Epidermal melanocyte (primary cell): ENCODE data around the gene PARVB.

Experiments used
- DNase-seq: peaks from one replicate; pipeline ENCODE4 v3.0.0; 2011; ENCODE audit warnings: low spot score; ENCODE audit not compliant: insufficient read length

The PARVB gene

DNA sequence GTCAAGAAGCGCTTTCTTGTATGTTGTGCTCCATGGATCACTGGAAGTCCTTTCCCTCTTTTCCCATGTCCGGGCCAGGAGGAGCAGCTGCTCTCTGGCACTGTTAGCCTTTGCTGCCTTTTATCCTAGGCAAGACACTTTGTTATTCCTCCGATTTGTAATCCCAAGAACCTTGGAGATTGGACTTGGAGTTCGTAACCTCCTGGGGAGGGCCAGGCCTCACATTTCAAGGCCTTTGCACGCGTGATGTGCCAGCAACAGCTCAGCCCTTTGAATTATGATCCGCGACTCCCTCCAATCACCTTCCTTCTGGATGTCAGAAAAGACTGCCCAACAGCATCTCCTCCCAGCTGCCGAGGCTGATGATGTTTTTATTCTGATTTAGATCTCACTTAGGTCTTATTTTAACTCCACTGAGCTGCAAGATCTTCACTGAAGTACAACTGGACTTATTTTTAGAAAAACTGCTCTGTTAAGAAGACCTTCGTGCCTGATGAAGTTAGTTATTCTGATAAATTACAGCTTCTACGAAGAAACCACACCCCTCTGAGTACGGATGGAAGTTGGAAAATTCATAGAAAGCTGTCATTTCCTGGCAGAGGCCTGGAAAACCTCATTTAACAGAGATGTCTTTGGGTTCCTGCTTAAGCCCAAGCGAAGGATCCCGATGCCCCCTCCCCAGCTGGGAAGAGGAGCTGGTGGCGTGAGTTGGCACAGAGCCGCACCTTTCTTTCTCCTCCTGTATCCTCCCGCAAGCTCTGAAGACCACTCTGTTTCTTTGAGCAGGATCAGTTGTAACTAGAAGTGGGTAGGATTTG is 62.4 kb downstream of the PARVB start:
- no peak for DNase-seq

DNA sequence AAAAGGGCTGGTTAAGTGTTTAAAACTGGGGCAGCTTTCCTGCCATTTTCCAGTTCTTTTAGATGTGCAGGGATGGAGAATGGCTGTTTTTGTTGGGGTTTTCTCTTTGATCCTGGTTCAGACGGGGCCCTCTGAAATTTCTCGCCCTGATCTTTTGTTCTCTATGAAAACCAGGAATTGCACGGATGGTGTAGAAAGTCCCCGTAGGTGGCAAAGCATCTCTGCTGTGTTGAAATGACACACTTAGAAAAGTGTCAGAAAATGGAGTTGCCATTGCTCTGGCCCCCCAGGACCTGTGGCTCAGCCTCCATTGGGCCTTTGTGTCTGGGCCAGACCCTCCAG is 63.0 kb downstream of the PARVB start:
- no peak for DNase-seq

DNA sequence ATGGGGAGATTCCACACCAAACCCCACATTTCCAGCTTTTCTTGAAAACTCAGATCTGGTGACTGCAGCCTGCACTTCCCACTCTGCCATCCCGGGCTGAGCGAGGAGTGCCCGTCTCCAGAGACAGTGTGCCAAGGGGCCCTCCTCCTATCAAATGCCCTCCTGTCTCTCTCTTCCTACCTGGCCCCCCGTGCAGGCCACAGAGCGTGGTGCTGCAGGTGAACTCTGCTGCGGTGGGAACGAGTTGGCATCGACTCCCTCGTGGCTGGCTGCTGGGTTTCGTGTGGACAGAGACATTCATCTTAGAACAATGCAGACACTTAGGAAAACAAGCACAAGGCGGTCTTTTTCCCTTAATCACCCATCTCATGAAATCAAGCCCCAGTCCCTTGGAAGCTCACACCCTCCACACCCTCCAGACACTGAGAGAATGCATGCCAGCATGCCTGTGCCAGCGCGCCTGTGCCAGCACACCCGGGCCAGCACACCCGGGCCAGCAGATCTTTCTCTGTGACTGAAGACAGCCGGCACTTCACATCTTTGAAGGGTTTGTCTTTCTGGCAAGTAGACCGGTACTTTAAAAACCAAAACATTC is 65.0 kb downstream of the PARVB start:
- DNase-seq: peak; percentile 33

DNA sequence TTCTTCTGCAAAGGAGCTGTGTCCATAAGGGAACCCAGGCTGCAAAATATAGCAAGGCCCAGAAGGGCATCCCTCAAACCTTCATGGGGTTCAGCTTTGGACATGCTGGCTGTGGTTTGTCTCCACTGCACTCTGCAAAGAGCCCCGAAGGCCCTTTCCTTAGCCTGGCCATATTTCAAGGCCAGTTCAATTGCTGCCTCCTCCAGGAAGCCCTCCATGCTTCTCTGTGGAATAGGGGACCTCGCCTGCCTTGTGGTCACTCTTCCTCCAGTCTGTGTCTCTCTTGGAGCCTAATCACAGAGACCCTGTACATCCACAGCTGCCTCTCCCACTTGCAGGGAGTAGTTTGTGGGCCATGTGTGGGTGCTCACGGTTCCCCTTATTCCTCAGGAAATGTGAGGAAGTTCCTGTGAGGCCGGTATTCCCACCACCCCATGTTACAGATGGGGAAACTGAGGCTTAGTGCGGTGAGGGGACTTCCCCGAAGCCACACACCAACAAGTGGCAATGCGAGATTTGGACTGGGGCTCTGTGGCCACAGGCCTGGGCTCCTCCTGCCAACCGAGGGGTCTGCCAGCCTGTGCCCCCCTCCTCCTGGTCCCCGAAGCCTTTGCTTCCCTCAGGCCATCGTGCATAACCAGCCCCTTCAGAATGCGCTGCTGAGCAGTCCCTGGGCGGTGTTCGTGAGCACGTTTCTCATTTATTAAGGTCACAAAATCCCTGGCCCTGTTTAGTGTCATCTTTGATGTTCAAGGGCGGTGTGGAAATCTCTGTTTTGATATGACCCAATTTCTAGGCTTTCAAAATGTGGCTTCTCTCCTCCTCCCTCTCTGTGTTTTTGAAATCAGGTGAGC is 65.8 kb downstream of the PARVB start:
- no peak for DNase-seq

DNA sequence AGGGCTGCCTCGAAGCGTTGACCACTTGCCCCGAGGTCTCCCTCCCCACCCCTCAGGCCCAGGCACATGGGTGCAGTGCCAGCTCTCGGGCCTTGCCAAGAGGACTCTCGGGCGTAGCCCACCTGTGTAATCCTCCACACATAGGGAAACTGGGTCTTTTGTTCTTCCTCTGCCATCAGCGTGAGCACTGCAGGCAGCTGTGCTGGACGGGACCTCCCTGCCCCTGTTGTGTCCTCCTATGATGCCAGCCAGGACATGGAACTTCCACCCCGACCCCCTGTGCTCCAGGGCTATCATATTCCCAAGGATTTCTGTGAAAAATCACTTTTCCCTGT is 66.4 kb downstream of the PARVB start:
- no peak for DNase-seq

DNA sequence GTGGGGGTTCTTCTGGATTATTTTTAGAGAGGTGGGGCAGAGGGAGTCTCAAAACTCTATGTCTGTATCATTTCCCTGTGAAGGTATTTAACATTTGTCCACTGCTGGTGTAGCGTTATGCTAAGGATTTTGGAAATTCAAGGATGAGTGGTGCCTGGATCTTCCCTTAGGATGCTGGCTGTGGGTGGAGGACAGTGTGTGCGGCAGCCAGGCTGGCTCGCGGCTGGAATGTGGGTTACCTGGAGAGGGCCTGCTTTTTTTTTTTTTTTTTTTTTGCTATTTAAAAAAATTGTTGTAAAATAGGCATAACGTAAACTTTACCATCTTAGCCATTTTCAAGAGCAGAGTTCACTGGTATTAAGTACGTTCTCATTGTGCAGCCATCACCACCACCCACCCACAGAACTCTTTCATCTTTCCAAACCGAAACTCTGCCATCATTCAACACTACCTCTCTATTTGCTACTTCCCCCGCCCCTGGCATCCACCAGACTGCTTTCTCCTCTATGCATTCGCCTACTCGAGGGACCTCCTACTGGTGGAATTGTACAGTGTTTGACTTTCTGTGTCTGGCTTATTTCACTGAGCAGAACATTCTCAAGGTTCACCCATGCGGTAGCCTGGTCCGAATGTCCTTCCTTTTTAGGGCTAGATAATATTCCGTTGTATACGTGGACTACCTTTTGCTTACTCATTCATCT is 67.1 kb downstream of the PARVB start:
- DNase-seq: no peak

DNA sequence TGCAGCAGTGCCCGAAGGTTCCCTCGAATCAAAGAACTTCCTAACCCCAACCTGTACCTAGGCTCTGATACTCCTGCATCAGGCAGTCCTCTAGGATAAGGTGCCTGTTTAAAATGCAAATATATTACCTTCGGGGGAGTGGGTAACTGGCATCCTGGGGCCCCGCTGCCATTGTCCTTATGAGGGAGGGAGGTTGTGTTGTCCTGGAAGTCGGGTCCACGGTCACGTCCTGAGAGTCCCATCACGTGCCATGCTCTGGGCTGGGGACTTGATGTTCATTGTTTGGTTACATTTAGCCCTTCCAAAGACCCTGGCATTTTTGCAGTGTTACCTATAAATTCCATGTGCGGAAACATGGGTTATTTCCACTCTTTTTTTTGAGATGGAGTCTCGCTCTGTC is 67.6 kb downstream of the PARVB start:
- DNase-seq: no peak

DNA sequence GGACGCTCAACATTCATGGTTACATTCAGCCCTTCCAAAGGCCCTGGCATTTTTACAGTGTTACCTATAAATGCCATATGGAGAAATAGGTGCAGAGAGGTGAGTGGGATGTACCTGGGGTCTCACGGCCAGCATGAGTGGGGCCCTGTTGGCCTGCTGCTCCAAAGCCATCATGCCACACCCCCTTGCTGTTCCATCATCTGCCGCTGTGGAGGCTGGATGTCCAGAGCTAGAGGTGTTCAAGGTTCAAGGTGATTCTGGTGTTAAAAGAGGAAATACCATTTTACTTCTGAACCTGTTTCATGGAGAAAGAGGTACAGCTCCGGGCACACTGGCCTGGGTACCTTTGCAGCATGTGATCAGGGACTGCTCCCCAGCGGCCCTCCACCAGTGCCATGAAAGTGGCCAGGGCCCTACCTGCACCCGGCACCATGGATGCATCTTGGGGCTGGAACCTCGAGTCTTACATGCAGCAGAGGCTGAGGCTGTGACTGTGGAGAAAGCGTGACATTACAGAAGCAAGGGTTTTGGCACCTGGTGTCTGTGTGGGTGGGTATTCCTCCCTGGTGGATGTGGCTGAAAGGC is 68.6 kb downstream of the PARVB start:
- no peak for DNase-seq

DNA sequence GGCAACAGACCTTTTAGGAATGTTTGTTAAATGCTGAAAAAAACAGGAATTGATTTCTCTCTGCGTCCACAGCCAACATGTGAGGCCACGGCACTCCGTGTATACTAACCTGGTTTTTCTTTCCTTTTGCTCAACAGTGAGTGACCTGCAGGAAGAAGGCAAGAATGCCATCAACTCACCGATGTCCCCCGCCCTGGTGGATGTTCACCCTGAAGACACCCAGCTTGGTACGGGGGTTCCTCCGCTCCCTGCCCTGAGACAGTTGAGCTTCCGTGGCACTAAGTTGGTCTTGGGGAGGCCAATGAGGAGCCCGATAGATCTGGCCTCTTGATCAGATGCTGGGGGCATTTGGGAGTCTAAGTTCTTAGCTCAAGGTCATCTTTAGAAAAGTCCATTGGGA is 69.7 kb downstream of the PARVB start:
- no peak for DNase-seq

DNA sequence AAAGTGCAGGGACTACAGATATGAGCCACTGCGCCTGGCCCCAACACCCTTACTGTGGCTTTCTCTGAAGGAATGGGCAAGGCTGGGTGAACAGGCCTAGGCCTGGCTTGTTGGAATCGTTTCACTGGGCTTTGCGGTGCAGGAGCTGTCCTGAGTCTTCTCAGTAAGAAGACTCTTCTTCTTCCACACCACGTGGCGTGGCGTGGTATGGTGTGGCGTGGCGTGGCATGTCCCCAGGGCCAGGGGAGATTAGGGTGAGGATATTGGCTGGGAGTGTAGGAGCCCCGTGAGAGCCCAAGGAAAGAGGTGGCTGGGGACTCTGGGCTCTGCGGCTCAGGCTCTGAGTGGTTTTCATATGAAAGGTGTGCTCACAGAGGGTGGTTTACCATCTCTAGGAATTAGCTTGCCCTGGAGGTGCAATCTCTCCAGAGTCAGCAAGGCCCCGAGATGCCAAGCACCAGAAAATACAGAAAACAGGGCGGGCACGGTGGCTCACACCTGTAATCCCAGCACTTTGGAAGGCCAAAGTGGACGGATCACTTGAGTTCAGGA is 70.7 kb downstream of the PARVB start:
- DNase-seq: no peak

DNA sequence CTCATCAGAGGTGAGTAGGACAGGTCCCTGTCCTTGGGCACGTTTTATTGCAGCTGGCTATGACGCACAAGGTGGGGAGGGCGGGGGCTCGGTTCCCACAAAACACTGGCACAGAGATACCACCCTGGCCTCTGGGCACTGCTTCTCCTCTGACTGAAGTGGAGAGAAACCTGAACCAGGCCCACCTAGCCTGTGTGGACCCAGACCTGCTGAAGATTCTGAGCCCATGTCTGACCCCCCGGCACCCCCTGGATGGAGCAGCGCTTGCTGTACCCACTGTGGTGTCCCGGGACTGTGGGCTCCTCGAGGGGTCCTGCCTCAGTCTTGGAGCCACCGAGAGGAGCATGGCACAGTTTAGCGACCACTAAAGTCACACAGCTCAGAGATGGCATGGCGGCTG is 72.6 kb downstream of the PARVB start:
- no peak for DNase-seq

DNA sequence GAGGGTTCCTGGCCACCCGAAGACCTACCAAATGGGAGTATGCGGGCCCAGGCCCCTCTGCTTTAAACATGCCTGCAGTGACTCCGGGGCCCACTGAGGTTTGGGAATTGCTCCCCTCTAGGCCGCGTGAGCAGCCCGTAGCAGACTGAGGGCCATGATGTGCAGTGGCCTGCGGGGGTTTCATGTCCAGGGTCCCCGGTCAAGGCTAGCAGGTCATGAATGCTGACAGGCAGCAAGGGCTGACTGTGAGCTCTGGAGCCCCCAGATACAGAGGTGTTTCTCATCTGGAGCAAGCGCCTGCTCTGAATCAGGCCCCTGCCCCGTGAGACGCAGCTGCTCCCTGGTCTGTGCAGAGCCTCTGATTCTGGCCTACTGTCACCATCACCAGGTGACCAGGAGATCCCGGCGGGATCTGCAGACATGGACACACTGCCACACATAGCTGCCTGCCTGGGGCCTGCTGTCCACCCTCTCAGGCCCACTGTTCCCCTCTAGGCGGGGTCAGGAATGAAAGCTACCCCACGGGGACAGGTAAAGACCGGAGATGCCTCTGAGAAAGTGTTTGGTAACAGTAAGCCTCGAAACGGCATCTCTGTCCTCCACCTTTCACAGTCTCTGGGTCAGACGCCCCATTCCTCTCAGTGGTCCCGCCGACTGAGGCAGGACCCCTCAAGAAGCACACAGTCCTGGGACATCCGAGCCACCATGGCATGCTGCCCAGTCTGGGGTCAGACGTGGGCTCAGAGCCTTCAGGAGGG is 73.3 kb downstream of the PARVB start:
- no peak for DNase-seq

DNA sequence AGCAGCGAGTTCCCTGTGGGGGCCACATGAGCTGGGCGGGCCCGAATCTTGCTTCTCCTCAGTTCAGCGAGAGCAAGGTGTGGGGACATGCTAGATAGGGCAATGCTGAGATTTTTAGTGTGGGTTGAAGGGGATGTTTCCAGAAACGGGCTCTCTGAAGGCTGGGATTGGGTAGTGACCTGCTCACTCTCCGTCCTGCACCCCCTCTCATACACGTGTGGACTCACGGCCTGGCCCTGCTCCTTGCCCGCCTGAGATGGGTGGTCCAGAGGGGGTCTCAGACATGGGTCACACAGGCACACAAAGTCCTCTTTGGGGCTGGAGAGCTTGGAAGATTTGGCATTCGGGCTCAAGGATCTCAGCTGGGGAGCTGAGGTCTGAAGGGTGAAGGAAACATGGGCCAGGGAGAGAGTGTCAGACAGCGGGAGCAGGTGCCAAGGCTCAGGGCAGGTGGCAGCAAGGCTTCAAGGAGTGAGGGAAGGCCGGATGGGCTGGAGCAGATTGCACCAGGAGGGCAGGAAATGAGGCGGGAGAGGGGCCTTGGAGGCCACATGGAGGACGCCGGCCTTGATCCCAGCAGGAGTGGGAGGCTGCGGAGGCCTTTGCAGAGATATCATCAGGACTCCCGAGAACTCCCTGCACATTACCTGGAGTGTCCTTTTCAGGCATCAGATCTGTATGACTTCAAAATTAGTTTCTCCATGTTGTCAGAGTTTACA is 74.1 kb downstream of the PARVB start:
- no peak for DNase-seq

DNA sequence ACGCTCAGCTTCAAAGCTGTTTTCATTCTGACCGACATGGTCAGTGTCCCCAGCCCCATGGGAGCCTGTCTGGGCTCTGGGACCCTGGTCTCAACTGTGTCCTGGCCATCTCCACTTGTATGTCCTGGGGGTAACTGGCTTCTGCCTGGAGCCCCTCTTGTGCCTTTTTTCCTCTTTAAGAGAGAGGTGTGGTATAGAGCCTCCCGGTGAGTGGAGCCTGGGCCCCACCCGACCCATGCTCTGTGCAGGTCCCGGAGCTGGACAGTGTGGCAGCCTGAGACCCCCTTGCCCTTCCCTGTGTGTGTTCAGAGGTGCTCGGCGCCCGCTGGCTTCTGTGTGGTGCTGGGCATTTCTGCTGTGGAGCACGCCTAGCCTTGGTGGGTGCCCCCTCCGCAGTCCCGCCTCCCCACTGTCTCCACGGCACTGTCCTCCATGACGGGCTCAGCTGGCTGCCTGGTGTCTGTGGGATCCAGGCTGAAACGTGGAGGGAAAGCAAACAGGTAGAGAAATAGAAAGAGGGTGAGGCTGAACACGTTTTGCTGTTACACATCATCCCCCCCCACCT is 74.9 kb downstream of the PARVB start:
- no peak for DNase-seq

DNA sequence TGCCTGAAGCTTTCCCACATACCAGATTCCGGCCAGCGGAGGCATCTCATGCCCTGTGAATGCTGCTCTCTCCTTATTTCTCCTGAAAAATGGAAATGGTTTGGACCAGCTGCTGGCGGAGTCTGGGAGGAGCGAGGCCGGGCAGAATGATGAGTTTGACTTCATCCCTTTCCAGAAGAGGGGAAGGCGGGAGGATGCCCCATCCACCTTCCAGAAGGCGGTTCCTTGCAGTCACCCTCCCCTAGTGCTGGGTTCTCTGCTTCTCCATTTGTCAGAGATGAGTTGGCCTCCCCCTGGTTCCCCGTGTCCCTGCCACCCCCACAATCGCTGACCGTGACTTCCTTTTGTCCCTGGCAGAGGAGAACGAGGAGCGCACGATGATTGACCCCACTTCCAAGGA is 75.6 kb downstream of the PARVB start:
- DNase-seq: no peak

DNA sequence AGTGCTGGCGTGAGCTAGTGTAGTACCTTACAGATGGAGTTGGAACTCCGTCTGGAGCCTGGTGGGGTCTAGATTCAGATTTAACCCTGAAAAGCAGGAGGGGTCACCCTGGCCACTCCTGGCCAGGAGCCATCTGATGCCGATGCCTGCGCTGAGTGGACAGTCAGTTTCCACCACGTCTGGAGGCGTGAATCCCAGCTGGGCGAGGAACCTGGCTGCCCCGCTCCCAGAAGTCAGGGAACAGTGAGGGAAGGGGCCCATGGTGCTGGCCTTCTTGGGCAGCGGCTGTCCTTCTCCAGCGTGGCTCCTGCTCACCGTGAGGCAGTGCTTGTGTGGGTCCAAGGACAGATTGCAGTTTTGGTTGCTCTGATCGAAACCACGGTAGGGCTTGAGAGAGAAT is 76.3 kb downstream of the PARVB start:
- no peak for DNase-seq

DNA sequence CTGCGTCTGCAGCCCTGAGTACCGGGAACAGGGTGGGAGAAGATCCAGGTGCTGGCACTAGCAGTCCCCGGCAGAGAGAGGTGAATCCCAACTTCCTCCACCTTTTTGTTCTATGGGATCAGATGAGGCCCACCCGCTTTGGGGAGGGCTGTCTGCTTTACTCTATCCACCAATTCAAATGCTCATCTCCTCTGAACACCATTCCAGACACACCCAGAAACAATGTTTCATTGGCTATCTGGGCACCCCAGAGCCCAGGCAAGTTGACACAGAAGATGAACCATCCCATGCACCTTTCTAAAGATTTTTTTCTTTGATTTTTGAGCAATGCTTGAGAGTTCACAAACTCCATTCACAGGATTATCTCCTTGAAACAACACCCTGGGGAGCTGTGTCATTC is 78.0 kb downstream of the PARVB start:
- DNase-seq: no peak

DNA sequence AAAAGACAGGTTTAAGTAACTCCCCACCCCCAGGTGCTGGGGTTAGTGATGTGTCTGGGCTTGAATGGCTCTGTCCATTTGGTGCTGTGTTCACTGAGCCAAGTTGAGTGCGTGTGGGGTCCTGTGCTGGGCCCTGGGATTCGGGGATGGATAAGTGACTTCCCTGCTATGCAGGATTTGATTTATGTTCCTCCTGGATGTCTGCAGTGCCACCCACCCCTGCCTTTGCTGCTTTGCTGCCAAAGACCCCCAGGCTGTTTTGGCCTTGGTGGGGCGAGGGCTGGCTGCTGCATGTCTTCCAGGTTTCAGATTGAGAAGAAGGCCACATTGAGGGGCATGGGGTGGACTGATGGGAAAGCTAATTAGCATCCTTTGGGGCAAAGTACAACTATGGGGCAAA is 78.8 kb downstream of the PARVB start:
- no peak for DNase-seq

DNA sequence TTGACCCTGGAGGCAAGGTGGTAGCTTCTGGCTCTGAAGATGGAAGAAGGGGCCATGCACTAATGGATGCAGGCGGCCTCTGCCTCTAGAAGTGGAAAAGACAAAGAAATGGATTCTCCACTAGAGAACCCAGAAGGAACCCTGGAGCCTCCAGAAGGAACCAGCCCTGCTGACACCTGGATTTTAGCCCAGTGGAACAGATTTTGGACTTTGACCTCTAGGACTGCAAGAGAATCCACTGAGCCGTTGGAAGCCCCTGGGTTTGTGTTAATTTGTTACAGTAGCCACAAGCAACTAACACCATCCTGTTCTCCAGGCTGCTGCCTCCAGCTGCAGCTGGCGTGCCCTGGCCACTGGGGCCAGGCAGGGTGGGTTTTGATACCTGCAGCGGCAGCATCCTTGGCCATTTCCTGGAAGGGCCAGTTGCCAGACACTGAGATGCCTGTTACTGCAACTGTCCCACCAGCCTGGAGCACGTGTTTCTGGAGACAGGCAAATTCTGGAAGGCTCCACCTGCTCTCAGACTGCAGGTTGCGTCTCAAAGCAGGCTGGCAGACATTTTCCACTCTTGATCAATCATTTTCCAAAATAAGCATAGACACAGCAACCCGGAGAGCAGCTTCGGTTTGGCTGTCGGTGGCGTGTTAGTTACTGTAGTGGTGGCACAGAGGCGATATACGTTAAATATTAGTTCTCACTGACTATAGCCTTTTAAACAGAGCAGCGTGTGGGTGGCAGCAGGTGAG is 79.8 kb downstream of the PARVB start:
- DNase-seq: no peak
